ENCODE measurements around the gene STAT3. TPM values are rescaled to one million over a fixed set of nuclear protein-coding genes. Genes with fewer than 3 reads are reported as not detected.

STAT3 gene
- total RNA-seq, 2 experiments from 2014 or later, result 14.8 to 28.7 TPM

GRCh38 chr17:42348104-42348503, 40.1 kb downstream of the STAT3 start:
- no peak for TF ChIP-seq CTCF (conservative IDR thresholded peaks at IDR 0.05; ENCODE audit: low read length)
- Histone ChIP-seq H3K9me3 (ENCODE audit: low read length) (no peaks in the 10 kb centered on the region), H3K4me2 (ENCODE audit: low read length) (no peak overlapping the region), H3K36me3 (ENCODE audit: insufficient read depth, low read length) (peaks cover 11% of the 10 kb centered on the region), H3K4me3 (ENCODE audit: low read depth, low read length, poor library complexity, severe bottlenecking) (no peak overlapping the region), H2AFZ (ENCODE audit: low read length) (no peak overlapping the region), H3K9me2 (ENCODE audit: insufficient read depth, low read length) (no peaks in the 10 kb centered on the region), H3K27ac (ENCODE audit: low read depth, low read length, poor library complexity, severe bottlenecking) (no peak overlapping the region), H3K79me2 (ENCODE audit: insufficient read depth, low read depth, low read length) (no peaks in the 10 kb centered on the region), H3K4me1 (ENCODE audit: insufficient read depth, low read length, poor library complexity, severe bottlenecking) (no peaks in the 10 kb centered on the region), H4K20me1 (ENCODE audit: insufficient read depth, low read length) (no peaks in the 10 kb centered on the region)
- no TSS peak for BruUV-seq (replicated peaks)
- intact Hi-C loops (cut with micrococcal nuclease; ENCODE audit: unreplicated experiment), result no loop called here
- CTCF ChIA-PET (ENCODE audit: unreplicated experiment), result no interaction called here
- POLR2A ChIA-PET, result interaction anchor here (0.5 to 0.7 kb wide), 4 partner anchors 10 to 249 kb away, joined by 3 to 4 read pairs (median 4); no protein-coding TSS in a partner anchor
- DNase-seq (ENCODE audit: low spot score), result no peak

GRCh38 chr17:42347606-42348005, 40.6 kb downstream of the STAT3 start:
- Histone ChIP-seq H3K27ac (ENCODE audit: low read depth, low read length, poor library complexity, severe bottlenecking) (no peak overlapping the region), H3K9me3 (ENCODE audit: low read length) (no peaks in the 10 kb centered on the region), H3K79me2 (ENCODE audit: insufficient read depth, low read depth, low read length) (no peaks in the 10 kb centered on the region), H3K4me3 (ENCODE audit: low read depth, low read length, poor library complexity, severe bottlenecking) (no peak overlapping the region), H3K9me2 (ENCODE audit: insufficient read depth, low read length) (no peaks in the 10 kb centered on the region), H2AFZ (ENCODE audit: low read length) (no peak overlapping the region), H3K4me2 (ENCODE audit: low read length) (no peak overlapping the region), H3K36me3 (ENCODE audit: insufficient read depth, low read length) (peaks cover 12% of the 10 kb centered on the region), H3K4me1 (ENCODE audit: insufficient read depth, low read length, poor library complexity, severe bottlenecking) (no peaks in the 10 kb centered on the region), H4K20me1 (ENCODE audit: insufficient read depth, low read length) (no peaks in the 10 kb centered on the region)
- TF ChIP-seq EZH2phosphoT487 (IDR thresholded peaks at IDR 0.05; ENCODE audit: borderline replicate concordance, low read depth, low read length), result no peak
- TF ChIP-seq CTCF (conservative IDR thresholded peaks at IDR 0.05; ENCODE audit: low read length), result no peak
- intact Hi-C loops (cut with micrococcal nuclease; ENCODE audit: unreplicated experiment), result no loop called here
- BruUV-seq (replicated peaks), result no TSS peak
- ChIA-PET POLR2A (interaction anchor here (0.5 to 0.7 kb wide), 3 partner anchors 11 to 250 kb away, joined by 3 to 4 read pairs (median 4); no protein-coding TSS in a partner anchor), CTCF (ENCODE audit: unreplicated experiment) (no interaction called here)
- DNase-seq (ENCODE audit: low spot score), result no peak

- H3K9me3 ChIP-seq (ENCODE audit: low read length), result no peaks in the 10 kb centered on the region
- BruUV-seq (replicated peaks), result no TSS peak
- H4K20me1 ChIP-seq (ENCODE audit: insufficient read depth, low read length), result no peaks in the 10 kb centered on the region
- no peaks in the 10 kb centered on the region for H3K79me2 ChIP-seq (ENCODE audit: insufficient read depth, low read depth, low read length)
- H3K36me3 ChIP-seq (ENCODE audit: insufficient read depth, low read length), result peaks cover 13% of the 10 kb centered on the region
- no peak overlapping the region for H2AFZ ChIP-seq (ENCODE audit: low read length)
- H3K4me3 ChIP-seq (ENCODE audit: low read depth, low read length, poor library complexity, severe bottlenecking), result no peak overlapping the region
- H3K27ac ChIP-seq (ENCODE audit: low read depth, low read length, poor library complexity, severe bottlenecking), result no peak overlapping the region
- ChIA-PET POLR2A (no interaction called here), CTCF (ENCODE audit: unreplicated experiment) (no interaction called here)
- intact Hi-C loops (cut with micrococcal nuclease; ENCODE audit: unreplicated experiment), result no loop called here
- no peaks in the 10 kb centered on the region for H3K9me2 ChIP-seq (ENCODE audit: insufficient read depth, low read length)
- no peak overlapping the region for H3K4me2 ChIP-seq (ENCODE audit: low read length)
- no peaks in the 10 kb centered on the region for H3K4me1 ChIP-seq (ENCODE audit: insufficient read depth, low read length, poor library complexity, severe bottlenecking)
- no peak for DNase-seq (ENCODE audit: low spot score)
- TF ChIP-seq CTCF (conservative IDR thresholded peaks at IDR 0.05; ENCODE audit: low read length) (no peak), EZH2phosphoT487 (IDR thresholded peaks at IDR 0.05; ENCODE audit: borderline replicate concordance, low read depth, low read length) (no peak)
These were observed 41.0 kb downstream of the STAT3 start for GRCh38 chr17:42347198-42347597.
